GM23248 (cell line): Measurements from ENCODE around the gene RPS24.

Source experiments
- EZH2 ChIP-seq: fragments of 200-600 bp; sonication (generic); IDR thresholded peaks from 2 replicates; pipeline ENCODE4 v1.6.1; 2018; ENCODE audit warnings: antibody characterized with exemption, mild to moderate bottlenecking; ENCODE audit not compliant: insufficient read depth, poor library complexity, severe bottlenecking
- EZH2phosphoT487 ChIP-seq: fragments of 200-600 bp; sonication (generic); IDR thresholded peaks from 2 replicates; pipeline ENCODE4 v1.6.1; 2018; ENCODE audit warnings: antibody characterized with exemption, moderate library complexity, mild to moderate bottlenecking, low read depth; ENCODE audit not compliant: insufficient read depth

- TF ChIP-seq EZH2 (no peak), EZH2phosphoT487 (no peak)
Measured at GRCh38 chr10:78081292-78081691, 47.6 kb downstream of the RPS24 start.
